ENCODE results near the gene EPB41L4A. TPM values are rescaled to one million over a fixed set of nuclear protein-coding genes. Genes with fewer than 3 reads are reported as not detected.

The EPB41L4A gene
- total RNA-seq, 4 donors from 2014 or later: 12.4 to 51.4 (median 23.0) TPM

GRCh38 chr5:112149727-112150126 is 269.4 kb downstream of the EPB41L4A start:
- TF ChIP-seq, protein P1, sequence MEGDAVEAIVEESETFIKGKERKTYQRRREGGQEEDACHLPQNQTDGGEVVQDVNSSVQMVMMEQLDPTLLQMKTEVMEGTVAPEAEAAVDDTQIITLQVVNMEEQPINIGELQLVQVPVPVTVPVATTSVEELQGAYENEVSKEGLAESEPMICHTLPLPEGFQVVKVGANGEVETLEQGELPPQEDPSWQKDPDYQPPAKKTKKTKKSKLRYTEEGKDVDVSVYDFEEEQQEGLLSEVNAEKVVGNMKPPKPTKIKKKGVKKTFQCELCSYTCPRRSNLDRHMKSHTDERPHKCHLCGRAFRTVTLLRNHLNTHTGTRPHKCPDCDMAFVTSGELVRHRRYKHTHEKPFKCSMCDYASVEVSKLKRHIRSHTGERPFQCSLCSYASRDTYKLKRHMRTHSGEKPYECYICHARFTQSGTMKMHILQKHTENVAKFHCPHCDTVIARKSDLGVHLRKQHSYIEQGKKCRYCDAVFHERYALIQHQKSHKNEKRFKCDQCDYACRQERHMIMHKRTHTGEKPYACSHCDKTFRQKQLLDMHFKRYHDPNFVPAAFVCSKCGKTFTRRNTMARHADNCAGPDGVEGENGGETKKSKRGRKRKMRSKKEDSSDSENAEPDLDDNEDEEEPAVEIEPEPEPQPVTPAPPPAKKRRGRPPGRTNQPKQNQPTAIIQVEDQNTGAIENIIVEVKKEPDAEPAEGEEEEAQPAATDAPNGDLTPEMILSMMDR (IDR thresholded peaks at IDR 0.05; ENCODE audit: low read depth): no peak

- TF ChIP-seq, protein P1 (IDR thresholded peaks at IDR 0.05; ENCODE audit: low read depth): no peak
Measured at GRCh38 chr5:112146323-112147226, 272.5 kb downstream of the EPB41L4A start.

DNA sequence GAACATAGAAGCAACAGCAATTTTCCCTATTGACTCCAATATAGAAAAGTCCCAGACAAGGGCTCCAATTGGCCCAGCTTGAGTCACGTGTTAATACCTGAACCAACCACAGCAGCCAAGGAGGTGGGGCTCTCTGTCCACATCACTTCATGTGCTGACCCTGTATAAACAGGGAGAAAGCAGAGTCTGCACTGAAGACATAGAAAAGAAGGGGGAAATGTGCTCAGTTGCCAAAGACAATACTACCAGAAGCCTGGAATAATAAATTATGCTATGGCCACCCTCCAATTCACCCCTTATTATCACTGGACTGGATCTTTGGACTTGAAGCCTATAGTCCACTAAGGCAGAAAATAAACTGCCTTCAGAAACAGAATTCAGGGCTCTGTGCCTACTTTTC is 275.4 kb downstream of the EPB41L4A start:
- TF ChIP-seq, protein P1 (IDR thresholded peaks at IDR 0.05; ENCODE audit: low read depth): no peak

DNA sequence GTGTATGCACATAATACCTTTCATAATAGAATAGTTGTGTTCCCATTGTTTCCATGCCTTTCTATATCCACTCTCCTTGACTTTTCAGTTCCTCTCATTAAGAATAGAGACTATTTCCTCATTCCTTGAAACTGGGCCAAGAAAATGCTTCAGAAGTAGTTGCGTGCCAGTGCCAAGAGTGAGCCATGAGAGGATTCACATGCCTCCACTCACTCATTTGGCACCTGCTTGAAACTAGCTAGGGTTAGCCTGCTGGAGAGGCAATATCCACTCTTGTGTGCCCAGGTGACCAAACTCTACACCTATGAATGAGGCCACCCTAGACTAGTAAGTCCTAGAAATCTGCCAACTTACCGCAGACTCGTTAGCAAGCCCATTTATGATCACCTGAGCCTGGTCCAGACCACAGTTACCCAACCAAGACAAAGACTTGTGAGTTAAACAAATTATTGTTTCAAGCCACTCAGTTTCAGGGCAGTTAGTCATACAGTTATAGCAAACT is 276.3 kb downstream of the EPB41L4A start:
- TF ChIP-seq, protein P1 (IDR thresholded peaks at IDR 0.05; ENCODE audit: low read depth): no peak

- TF ChIP-seq, protein P1 (IDR thresholded peaks at IDR 0.05; ENCODE audit: low read depth): no peak
Measured at GRCh38 chr5:112141582-112141981, 277.5 kb downstream of the EPB41L4A start.

GRCh38 chr5:112138526-112138925 is 280.6 kb downstream of the EPB41L4A start:
- TF ChIP-seq, protein P1 (IDR thresholded peaks at IDR 0.05; ENCODE audit: low read depth): no peak

- TF ChIP-seq, protein P1 (IDR thresholded peaks at IDR 0.05; ENCODE audit: low read depth): no peak
Measured at GRCh38 chr5:112136773-112137172, 282.3 kb downstream of the EPB41L4A start.

All from subcutaneous adipose tissue (tissue), 4 donors.